DMS114 treated with DMSO at 0.1 percent for 48 hours (cell line): ENCODE measurements around the gene ADD1.

ENCODE experiments used
- DNase-seq: peaks from one replicate; lab custom pipeline; 2025; ENCODE audit not compliant: unreplicated experiment; lab: John Stamatoyannopoulos, UW

The ADD1 gene

DNA sequence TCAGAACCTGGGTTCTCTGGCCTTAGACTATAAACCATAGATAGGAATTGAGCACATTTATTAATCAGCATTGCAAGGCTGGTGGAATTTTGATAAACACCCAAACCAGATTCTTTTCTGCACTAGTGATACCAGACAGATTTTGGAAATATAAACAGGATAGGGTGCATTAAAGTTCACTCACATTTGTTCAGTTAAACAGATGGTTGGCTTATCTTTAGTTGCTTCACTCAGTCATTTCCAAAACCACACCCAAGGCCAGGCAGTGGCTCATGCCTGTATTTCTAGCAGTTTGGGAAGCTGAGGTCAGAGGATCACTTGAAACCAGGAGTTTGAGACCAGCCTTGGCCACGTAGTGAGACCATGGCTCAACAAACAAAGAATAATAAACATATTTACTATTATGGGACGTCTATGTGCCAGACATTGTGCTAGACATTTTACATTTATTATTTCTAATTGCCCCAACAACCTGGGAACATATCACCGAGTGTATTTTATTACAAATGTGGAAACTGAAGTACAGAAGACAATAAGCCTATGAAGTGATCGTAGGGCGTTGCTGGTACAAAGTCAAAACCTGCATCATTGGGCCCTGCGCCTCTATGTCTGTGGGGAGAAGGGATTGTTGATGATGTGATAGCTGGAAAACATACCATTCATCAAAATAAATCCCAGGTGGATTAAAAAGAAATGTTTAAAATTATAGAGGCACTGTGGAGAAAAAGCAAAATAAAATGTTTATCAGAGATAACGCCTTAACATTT, 15.0 kb downstream of the ADD1 start:
- no peak for DNase-seq

GRCh38 chr4:2859514-2859913, 15.9 kb downstream of the ADD1 start:
- no peak for DNase-seq

DNA sequence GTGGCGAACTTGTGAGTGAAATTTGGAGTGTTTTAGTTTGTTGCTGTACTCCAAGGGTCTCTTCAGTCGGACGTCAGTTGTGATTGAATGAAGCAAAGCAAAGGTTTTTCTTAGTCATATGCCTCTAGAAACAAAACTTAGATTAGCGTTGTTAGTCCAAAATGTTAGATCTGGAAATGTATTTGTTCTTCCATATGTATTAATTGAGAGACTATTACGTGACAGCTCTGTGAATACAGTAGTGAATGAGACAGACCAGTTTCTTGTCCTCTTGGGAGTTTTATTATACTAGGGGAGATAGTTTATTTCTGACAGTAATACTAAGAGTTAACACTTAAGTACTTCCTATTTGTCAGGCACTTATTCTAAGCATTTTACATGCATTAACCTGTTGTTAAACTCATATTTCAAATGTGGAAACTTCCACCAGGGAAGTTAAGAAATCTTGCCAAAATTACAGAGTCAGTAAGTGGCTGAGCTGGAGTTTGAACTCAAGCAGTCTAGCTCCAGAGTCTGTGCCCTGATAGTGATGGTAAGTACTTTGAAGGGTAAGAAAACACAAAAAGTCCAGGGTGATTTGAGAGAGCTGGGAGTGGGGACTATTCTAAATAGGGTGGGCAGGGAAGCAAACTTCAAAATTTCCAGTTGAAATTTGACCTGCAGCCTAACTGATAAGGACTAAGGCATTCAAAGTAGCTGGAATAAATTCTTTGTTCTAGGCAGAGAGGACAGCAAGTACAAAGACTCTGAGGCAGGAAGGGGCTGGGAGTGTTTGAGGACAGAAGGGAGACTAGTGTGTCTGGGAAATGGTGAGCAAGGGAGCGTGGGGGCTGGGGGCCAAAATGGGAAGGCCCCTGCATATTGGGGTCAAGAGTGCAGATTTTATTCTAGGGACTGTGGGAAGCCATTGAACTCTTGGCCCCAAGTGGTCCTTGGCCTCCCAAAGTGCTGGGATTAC, 17.0 kb downstream of the ADD1 start:
- DNase-seq: no peak

- DNase-seq: no peak
These were observed 18.2 kb downstream of the ADD1 start for GRCh38 chr4:2861631-2862436.

- DNase-seq: no peak
These were observed 18.9 kb downstream of the ADD1 start for GRCh38 chr4:2862528-2862927.

DNA sequence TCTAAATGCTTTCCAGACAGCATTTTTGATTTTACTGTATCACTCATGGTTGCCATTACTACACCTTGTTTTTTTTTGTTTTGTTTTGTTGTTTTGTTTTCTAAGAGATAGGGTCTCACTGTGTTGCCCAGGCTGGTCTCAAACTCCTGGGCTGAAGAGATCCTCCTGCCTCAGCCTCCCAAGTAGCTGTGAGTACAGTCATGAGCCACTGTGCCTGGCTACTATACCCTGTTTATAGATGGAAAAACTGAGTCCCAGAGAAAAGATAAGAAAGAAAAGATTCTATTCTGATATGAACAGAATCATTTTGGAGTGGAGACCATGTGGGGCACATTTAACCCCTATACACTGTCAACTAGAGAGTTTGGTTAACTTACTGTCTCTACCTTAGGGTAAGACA, 20.0 kb downstream of the ADD1 start:
- DNase-seq: no peak

- no peak for DNase-seq
These were observed 21.6 kb downstream of the ADD1 start for GRCh38 chr4:2865196-2865780.

GRCh38 chr4:2866160-2866861, 22.7 kb downstream of the ADD1 start:
- no peak for DNase-seq

GRCh38 chr4:2866891-2867290, 23.2 kb downstream of the ADD1 start:
- no peak for DNase-seq

DNA sequence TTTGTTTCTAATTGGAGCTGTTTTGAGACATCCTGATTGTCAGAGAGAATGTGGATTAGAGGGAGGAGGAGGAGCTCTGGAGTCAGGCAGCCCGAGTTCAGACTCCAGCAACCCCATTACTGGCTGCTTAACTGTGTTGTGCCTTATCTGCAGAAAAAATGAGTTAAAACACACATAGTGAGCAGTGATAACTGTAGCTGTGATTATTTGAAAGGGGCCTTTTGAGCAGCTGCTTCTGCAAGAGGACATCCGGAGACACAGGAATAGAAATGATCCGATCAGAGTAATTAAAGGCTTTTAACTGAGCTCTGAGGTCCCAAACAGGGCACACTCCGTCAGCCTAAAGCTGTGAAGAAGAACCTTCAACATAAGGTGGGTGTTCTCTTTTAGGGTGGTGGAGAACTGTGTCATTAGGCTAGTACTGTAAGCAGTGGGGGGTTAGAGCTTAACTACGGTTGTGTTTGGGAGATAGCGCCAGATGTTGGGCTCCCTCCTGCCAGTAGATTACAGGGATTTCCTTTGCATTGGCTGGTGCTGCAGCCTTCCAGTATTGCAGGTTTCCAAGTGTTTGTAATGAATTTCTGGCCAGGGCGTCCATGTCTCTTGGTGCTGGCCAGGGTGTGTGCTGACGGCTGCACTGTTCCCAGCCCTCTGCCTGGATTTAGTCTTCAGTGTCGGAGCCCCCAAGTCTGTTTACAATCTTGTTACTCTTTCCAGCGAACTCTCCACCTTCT, 24.3 kb downstream of the ADD1 start:
- no peak for DNase-seq

- DNase-seq: no peak
These were observed 25.3 kb downstream of the ADD1 start for GRCh38 chr4:2868877-2869487.

GRCh38 chr4:2869659-2870058, 26.0 kb downstream of the ADD1 start:
- no peak for DNase-seq

DNA sequence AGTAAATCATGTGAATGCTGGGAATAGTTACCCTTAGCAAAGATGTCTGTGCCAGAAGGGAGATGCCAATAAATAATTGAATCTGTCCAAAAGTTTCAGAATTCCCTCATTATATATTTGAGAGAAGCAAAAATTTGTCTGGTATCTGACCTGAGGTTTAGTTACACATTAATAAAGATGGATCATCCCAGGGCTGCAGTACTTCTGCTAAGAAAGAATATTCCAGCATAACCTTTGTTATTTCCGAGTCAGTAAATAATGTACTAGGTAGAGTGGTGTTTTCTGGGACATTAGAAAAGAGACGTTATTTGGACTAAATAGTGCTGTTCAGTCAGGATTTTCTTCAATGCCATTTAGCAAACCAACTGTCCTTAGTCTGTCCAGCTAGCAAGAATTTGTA, 26.4 kb downstream of the ADD1 start:
- no peak for DNase-seq

DNA sequence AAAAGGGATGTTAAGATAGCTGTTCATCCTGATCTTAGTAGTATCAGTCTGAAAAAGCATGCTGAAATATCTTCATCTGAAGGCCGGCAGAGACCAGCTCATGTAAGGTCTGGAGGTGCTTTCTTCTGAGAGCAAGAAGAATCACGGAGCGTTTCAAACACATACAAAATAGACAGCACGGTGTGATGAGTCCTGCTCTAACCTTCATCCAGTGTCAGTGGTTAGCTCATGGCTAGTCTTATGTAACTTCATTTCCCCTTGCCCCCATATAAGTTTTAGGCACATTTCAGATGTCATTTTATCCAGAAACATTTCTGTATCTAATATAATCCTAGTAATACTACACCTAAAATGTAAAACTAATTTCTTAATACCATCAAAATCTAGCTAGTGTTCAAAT, 27.8 kb downstream of the ADD1 start:
- no peak for DNase-seq

DNA sequence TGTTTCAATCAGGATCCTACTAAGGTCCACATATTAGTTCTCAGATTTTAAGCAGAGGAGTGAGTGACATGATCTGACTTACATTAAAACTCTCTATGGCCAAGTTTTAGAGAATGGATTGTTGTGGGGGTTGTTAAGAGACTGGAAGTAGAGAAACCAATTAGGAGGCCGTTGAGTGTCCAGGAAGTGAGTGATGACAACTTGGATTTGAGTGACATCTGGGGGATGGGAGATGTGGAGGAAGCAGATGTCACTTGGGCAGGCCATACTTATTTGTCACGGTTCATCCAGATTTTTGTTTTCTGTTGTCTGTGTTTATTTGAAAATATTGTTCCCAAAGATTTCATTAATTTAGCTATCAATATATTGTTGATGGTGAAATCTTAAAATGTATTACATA, 28.3 kb downstream of the ADD1 start:
- DNase-seq: no peak

GRCh38 chr4:2873329-2873728, 29.7 kb downstream of the ADD1 start:
- DNase-seq: no peak

- DNase-seq: no peak
These were observed 31.2 kb downstream of the ADD1 start for GRCh38 chr4:2874861-2875260.

DNA sequence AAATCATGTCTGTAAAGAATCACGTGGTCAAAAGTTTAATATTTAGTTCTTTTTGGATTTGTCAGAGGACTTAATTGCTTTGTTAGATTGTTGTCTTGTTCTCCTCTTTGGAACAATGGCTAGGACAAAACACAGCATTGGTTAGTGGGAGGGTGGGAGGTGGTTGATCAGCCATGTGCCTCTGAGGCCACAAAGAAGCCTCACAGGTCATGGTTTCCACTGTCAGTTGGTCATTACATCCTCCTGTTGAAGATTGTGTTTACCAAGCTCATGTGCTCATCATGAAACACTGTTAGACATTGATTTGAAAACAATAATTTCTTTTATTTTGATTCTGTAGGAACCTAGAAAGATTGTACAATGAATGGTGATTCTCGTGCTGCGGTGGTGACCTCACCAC, 31.9 kb downstream of the ADD1 start:
- DNase-seq: no peak

DNA sequence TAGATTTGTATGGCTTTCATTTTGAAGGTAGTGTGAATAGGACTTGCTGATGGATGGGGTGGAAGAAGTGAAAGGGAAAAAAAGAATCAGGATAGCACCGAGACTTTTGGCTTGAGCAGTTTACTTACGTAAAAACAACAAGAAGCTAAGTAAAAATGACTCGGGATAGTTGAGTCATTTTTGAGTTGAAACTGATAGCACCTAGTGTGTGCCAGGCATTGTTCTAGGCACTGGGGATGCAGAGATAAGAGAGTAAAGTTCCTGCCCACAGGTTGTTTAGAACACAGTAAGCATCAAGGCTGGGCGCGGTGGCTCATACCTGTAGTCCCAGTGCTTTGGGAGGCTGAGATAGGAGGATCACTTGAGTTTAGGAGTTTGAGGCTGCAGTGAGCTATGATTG, 34.7 kb downstream of the ADD1 start:
- no peak for DNase-seq
